ENCODE measurements around the gene HCK. TPM values are rescaled to one million over a fixed set of nuclear protein-coding genes. Genes with fewer than 3 reads are reported as not detected.

The HCK gene
- total RNA-seq, 2 donors from 2014 or later: 0.24 to 0.40 TPM

DNA sequence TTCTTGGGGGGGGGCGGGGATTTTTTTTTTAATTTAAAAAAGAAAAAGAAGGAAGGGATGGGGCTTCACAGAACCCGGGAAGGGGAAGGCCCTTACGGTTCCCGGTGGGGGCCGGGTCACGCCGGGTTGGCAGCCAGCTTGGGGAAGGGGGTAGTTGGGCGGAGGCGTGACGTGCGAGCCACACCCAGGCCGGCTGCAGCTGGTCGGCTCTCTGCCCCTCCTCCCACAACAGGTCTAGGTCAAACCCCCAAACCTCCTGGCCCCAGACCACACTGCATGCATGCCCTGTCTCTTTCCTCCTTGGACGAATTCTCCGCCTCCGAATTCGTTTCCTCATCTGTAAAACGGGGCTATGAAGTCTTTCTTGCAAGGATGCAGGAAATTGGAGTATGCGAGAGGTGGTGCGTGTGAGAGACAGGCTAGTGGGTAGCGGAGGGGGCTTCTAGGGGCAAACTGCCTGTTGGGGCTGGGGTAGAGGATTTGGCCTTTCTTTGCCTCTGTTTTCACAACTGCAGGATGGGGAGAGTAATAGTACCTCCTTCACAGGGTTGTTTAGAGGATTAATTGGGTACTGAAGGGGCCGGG is 828 bp downstream of the HCK start:
- no peaks in the 10 kb centered on the region for H3K4me1 ChIP-seq (ENCODE audit: control insufficient read depth, insufficient read depth, low read length)
- no peak overlapping the region for H3K4me3 ChIP-seq (ENCODE audit: low read length)
- H3K36me3 ChIP-seq (ENCODE audit: control insufficient read depth, insufficient read depth, low read length): no peaks in the 10 kb centered on the region
- H3K27ac ChIP-seq (ENCODE audit: low read depth, low read length): no peak overlapping the region
- peaks cover 65% of the 10 kb centered on the region for H3K27me3 ChIP-seq (ENCODE audit: control insufficient read depth, insufficient read depth, low read length, poor library complexity, severe bottlenecking)
- peak; percentile 73 for DNase-seq
- no peaks in the 10 kb centered on the region for H3K9me3 Mint-ChIP-seq
- 31 to 51% methylated on average over 9 to 21 of the region's 22 CpGs for WGBS, 2 experiments (ENCODE audit: insufficient coverage in 1 of 2, insufficient read length in 1 of 2)
- no peak overlapping the region for H3K27ac Mint-ChIP-seq
- no peaks in the 10 kb centered on the region for H3K9me3 ChIP-seq (ENCODE audit: control insufficient read depth, low read length)
- H3K4me1 Mint-ChIP-seq: peaks cover 10% of the 10 kb centered on the region
- H3K4me3 Mint-ChIP-seq: peak overlapping the region; percentile 48
- TF ChIP-seq, protein P1, sequence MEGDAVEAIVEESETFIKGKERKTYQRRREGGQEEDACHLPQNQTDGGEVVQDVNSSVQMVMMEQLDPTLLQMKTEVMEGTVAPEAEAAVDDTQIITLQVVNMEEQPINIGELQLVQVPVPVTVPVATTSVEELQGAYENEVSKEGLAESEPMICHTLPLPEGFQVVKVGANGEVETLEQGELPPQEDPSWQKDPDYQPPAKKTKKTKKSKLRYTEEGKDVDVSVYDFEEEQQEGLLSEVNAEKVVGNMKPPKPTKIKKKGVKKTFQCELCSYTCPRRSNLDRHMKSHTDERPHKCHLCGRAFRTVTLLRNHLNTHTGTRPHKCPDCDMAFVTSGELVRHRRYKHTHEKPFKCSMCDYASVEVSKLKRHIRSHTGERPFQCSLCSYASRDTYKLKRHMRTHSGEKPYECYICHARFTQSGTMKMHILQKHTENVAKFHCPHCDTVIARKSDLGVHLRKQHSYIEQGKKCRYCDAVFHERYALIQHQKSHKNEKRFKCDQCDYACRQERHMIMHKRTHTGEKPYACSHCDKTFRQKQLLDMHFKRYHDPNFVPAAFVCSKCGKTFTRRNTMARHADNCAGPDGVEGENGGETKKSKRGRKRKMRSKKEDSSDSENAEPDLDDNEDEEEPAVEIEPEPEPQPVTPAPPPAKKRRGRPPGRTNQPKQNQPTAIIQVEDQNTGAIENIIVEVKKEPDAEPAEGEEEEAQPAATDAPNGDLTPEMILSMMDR (conservative IDR thresholded peaks at IDR 0.05): no peak
- H3K9ac ChIP-seq (ENCODE audit: extremely low read depth, low read length, poor library complexity, severe bottlenecking): no peak overlapping the region
- H3K36me3 Mint-ChIP-seq (ENCODE audit: low read depth): no peaks in the 10 kb centered on the region
- H3K27me3 Mint-ChIP-seq (ENCODE audit: insufficient read depth): peaks cover 89% of the 10 kb centered on the region

DNA sequence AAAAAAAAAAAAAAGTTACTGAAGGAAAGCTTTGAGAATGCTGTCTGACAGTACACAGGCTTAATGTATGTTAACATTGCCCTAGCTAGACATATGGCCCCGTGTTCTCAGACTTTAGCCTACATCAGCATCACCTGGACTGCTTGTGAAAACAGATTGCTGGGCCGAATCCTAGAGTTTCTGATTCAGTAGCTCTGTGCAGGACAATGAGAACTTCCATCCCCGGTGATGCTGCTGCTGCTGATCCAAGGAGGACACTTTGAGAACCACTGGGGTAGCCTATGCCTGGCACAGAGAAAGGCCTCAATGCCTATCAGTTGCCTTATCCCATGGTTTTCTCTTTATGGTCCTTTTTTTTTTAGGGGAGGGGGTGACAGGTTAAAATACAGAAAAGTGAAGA is 1.6 kb downstream of the HCK start:
- Histone ChIP-seq H3K4me1 (ENCODE audit: control insufficient read depth, insufficient read depth, low read length) (no peaks in the 10 kb centered on the region), H3K4me3 (ENCODE audit: low read length) (no peak overlapping the region), H3K27ac (ENCODE audit: low read depth, low read length) (no peak overlapping the region), H3K27me3 (ENCODE audit: control insufficient read depth, insufficient read depth, low read length, poor library complexity, severe bottlenecking) (peaks cover 71% of the 10 kb centered on the region), H3K9ac (ENCODE audit: extremely low read depth, low read length, poor library complexity, severe bottlenecking) (no peak overlapping the region), H3K9me3 (ENCODE audit: control insufficient read depth, low read length) (no peaks in the 10 kb centered on the region), H3K36me3 (ENCODE audit: control insufficient read depth, insufficient read depth, low read length) (no peaks in the 10 kb centered on the region)
- Mint-ChIP-seq H3K9me3 (no peaks in the 10 kb centered on the region), H3K36me3 (ENCODE audit: low read depth) (no peaks in the 10 kb centered on the region), H3K27me3 (ENCODE audit: insufficient read depth) (peaks cover 88% of the 10 kb centered on the region), H3K27ac (no peak overlapping the region), H3K4me3 (peak overlapping the region; percentile 48), H3K4me1 (peaks cover 10% of the 10 kb centered on the region)
- DNase-seq: no peak
- TF ChIP-seq, protein P1 (conservative IDR thresholded peaks at IDR 0.05): no peak
- 93% methylated on average over 3 of the region's 3 CpGs for WGBS, 2 experiments (ENCODE audit: insufficient coverage in 1 of 2, insufficient read length in 1 of 2)

DNA sequence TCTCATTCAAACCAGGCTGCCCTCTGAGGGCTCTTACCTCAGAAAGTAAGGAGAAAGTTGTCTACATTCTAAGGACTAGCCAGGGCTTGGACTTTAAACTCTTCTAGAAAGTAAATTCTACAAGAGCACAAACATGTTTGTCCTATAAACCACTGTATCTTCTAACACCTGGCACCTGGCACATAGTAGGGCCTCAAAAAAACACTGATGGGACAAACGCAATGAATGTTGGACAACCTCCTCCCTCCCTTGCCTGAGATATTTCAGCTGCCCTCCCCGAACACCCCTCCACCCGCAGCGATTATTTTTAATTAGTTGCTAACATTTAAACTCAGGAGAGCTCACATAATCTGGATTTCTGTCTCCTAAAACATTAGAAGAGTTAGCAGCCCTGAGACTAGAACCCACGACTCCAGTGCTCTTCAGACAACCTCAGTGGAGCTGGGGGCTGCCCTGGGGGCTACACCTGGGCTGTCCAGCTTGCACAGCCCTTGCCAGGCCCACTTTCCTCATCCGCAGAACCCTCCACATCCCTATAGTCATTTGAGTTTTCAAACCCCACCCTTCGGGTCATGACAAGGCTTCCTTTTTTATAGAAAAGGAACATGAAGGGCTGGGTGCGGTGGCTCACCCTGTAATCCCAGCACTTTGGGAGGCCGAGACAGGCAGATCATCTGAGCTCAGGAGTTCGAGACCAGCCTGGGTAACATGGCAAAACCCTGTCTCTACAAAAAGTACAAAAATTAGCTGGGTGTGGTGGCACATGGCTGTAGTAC is 4.9 kb downstream of the HCK start:
- Histone ChIP-seq H3K36me3 (ENCODE audit: control insufficient read depth, insufficient read depth, low read length) (no peaks in the 10 kb centered on the region), H3K9me3 (ENCODE audit: control insufficient read depth, low read length) (no peaks in the 10 kb centered on the region), H3K4me1 (ENCODE audit: control insufficient read depth, insufficient read depth, low read length) (no peaks in the 10 kb centered on the region), H3K4me3 (ENCODE audit: low read length) (no peak overlapping the region), H3K27ac (ENCODE audit: low read depth, low read length) (no peak overlapping the region), H3K27me3 (ENCODE audit: control insufficient read depth, insufficient read depth, low read length, poor library complexity, severe bottlenecking) (peaks cover 54% of the 10 kb centered on the region), H3K9ac (ENCODE audit: extremely low read depth, low read length, poor library complexity, severe bottlenecking) (no peak overlapping the region)
- no peaks in the 10 kb centered on the region for H3K9me3 Mint-ChIP-seq
- H3K4me1 Mint-ChIP-seq: peaks cover 2% of the 10 kb centered on the region
- H3K4me3 Mint-ChIP-seq: no peak overlapping the region
- TF ChIP-seq, protein P1 (conservative IDR thresholded peaks at IDR 0.05): no peak
- no peak for DNase-seq
- H3K27ac Mint-ChIP-seq: no peak overlapping the region
- H3K27me3 Mint-ChIP-seq (ENCODE audit: insufficient read depth): peaks cover 85% of the 10 kb centered on the region
- no peaks in the 10 kb centered on the region for H3K36me3 Mint-ChIP-seq (ENCODE audit: low read depth)
- 84 to 85% methylated on average over 8 to 10 of the region's 10 CpGs for WGBS, 2 experiments (ENCODE audit: insufficient coverage in 1 of 2, insufficient read length in 1 of 2)
